ENCODE measurements around the gene RHBDL1.

Gene RHBDL1

DNA sequence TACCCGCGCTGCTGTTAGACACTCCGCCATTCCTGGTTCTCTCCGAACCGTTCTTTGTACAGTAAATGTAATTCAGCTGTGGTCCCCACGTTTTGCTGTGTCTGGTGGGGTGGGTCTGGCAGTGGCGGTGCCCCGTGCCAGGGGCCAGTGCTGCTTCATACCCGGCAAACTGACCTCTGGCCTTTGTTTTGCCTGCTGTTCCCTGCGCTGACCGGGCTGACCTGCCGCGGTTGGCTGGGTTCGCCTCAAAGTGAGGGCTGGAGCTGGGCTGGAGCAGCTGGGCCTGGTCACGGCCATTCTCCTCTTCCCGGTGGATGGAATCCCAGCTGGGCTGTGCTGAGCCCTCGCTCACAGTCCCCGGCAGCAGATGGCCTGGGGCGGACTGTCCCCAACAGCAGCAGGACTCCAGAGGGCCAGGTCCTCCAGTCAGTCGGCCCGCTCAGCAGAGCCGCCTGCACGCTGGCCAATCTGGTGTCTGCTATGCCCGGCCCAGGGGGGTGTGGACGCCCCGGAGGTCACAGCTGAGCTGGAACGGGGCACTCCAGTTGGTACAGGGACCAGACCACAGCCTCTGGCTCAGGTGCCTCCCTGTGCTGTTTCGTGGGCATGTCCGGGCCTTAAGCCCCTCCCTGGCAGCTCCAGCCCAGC, 46.2 kb upstream of the RHBDL1 start:
- CTCF ChIA-PET = no interaction called here

GRCh38 chr16:629833-630248, 45.6 kb upstream of the RHBDL1 start:
- Histone ChIP-seq H3K4me3 (ENCODE audit: control insufficient read depth in 1 of 7, extremely low read depth in 1 of 7, insufficient read depth in 4 of 7, low read depth in 2 of 7, low read length in 6 of 7) (no peak overlapping the region), H3K27me3 (replicated peaks in 2 of 5; ENCODE audit: control insufficient read depth in 4 of 5, insufficient read depth in 5 of 5, low read length in 4 of 5) (peaks cover 0 to 7% (median 0%) of the 10 kb centered on the region in 5 experiments), H3K4me1 (ENCODE audit: control extremely low read depth in 1 of 4, control insufficient read depth in 4 of 4, insufficient read depth in 4 of 4, low read length in 3 of 4) (peaks cover 0 to 9% (median 7%) of the 10 kb centered on the region in 4 experiments), H3K9me3 (ENCODE audit: control extremely low read depth in 1 of 5, control insufficient read depth in 4 of 5, insufficient read depth in 2 of 5, low read depth in 1 of 5, low read length in 4 of 5) (no peaks in the 10 kb centered on the region), H3K36me3 (ENCODE audit: control insufficient read depth in 4 of 4, insufficient read depth in 4 of 4, low read length in 3 of 4) (peaks cover 3 to 63% (median 31%) of the 10 kb centered on the region in 4 experiments), H3K27ac (ENCODE audit: insufficient read depth in 1 of 2, low read depth in 1 of 2, low read length in 2 of 2, poor library complexity in 1 of 2, severe bottlenecking in 2 of 2) (no peak overlapping the region)
- CTCF ChIA-PET = no interaction called here
- WGBS (ENCODE audit: insufficient coverage) = 80% methylated on average over 9 of the region's 11 CpGs
- DNase-seq = no peak
- POLR2A ChIA-PET = no interaction called here

More for the DNA sequence above, 46.2 kb upstream of the RHBDL1 start:
- no peaks in the 10 kb centered on the region for H3K9me3 ChIP-seq (ENCODE audit: control extremely low read depth in 1 of 5, control insufficient read depth in 4 of 5, insufficient read depth in 2 of 5, low read depth in 1 of 5, low read length in 4 of 5)
- peaks cover 0 to 8% (median 7%) of the 10 kb centered on the region in 4 experiments for H3K4me1 ChIP-seq (ENCODE audit: control extremely low read depth in 1 of 4, control insufficient read depth in 4 of 4, insufficient read depth in 4 of 4, low read length in 3 of 4)
- no peak overlapping the region for H3K4me3 ChIP-seq (ENCODE audit: control insufficient read depth in 1 of 7, extremely low read depth in 1 of 7, insufficient read depth in 4 of 7, low read depth in 2 of 7, low read length in 6 of 7)
- H3K27ac ChIP-seq (ENCODE audit: insufficient read depth in 1 of 2, low read depth in 1 of 2, low read length in 2 of 2, poor library complexity in 1 of 2, severe bottlenecking in 2 of 2) = no peak overlapping the region
- POLR2A ChIA-PET = no interaction called here
- H3K36me3 ChIP-seq (ENCODE audit: control insufficient read depth in 4 of 4, insufficient read depth in 4 of 4, low read length in 3 of 4) = peaks cover 3 to 60% (median 28%) of the 10 kb centered on the region in 4 experiments
- 96% methylated on average over 27 of the region's 29 CpGs for WGBS (ENCODE audit: insufficient coverage)
- peaks cover 0 to 7% (median 0%) of the 10 kb centered on the region in 5 experiments for H3K27me3 ChIP-seq (replicated peaks in 2 of 5; ENCODE audit: control insufficient read depth in 4 of 5, insufficient read depth in 5 of 5, low read length in 4 of 5)
- no peak for DNase-seq

DNA sequence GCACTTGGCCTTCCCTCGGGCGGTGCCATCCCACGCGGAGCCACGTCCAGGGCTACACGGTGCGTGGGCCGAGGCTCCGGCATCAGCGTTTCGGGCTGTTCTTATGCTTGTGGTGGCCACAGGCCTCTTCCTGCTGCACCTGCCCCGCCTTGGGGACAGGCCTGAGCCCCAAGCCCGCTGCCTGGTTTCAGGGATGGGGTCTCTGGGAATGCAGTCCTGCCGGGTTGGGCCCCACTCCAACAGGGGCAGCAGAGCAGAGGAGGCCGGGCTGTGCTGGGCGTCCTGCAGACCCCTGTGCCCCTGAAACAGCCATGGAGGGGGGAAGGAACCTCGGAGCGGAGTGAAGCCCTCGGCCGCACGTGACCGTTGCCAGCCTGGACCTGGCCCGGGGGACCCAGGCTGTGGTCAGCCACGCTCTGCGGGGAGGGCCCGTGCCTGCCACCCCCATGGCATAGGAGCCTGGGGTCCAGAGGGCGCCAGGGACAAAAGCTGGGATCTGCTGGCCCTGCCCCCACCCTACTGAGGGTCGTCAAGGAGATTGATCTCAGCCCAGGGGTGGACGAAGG, 45.1 kb upstream of the RHBDL1 start:
- H3K4me1 ChIP-seq (ENCODE audit: control extremely low read depth in 1 of 4, control insufficient read depth in 4 of 4, insufficient read depth in 4 of 4, low read length in 3 of 4) = peaks cover 0 to 14% (median 12%) of the 10 kb centered on the region in 4 experiments
- H3K27me3 ChIP-seq (replicated peaks in 2 of 5; ENCODE audit: control insufficient read depth in 4 of 5, insufficient read depth in 5 of 5, low read length in 4 of 5) = peaks cover 0 to 7% (median 0%) of the 10 kb centered on the region in 5 experiments
- no peak overlapping the region for H3K4me3 ChIP-seq (ENCODE audit: control insufficient read depth in 1 of 7, extremely low read depth in 1 of 7, insufficient read depth in 4 of 7, low read depth in 2 of 7, low read length in 6 of 7)
- H3K36me3 ChIP-seq (ENCODE audit: control insufficient read depth in 4 of 4, insufficient read depth in 4 of 4, low read length in 3 of 4) = peaks cover 1 to 58% (median 31%) of the 10 kb centered on the region in 4 experiments
- ChIA-PET POLR2A (no interaction called here), CTCF (no interaction called here)
- H3K9me3 ChIP-seq (ENCODE audit: control extremely low read depth in 1 of 5, control insufficient read depth in 4 of 5, insufficient read depth in 2 of 5, low read depth in 1 of 5, low read length in 4 of 5) = no peaks in the 10 kb centered on the region
- no peak overlapping the region for H3K27ac ChIP-seq (ENCODE audit: insufficient read depth in 1 of 2, low read depth in 1 of 2, low read length in 2 of 2, poor library complexity in 1 of 2, severe bottlenecking in 2 of 2)
- WGBS (ENCODE audit: insufficient coverage) = 50% methylated on average over 24 of the region's 29 CpGs
- DNase-seq = no peak

GRCh38 chr16:630815-631405, 44.6 kb upstream of the RHBDL1 start, which contains the start of gene WFIKKN1:
Gene WFIKKN1, plus strand, starts transcription at chr16:630985. Its CDS starts 269 bp downstream, at chr16:631254.
- ChIA-PET CTCF (no interaction called here), POLR2A (interaction anchor here (0.6 kb wide), 1 partner anchor 10 kb away, joined by 4 read pairs; no protein-coding TSS in a partner anchor)
- H3K9me3 ChIP-seq (ENCODE audit: control extremely low read depth in 1 of 5, control insufficient read depth in 4 of 5, insufficient read depth in 2 of 5, low read depth in 1 of 5, low read length in 4 of 5) = no peaks in the 10 kb centered on the region
- peaks cover 0 to 18% (median 18%) of the 10 kb centered on the region in 4 experiments for H3K4me1 ChIP-seq (ENCODE audit: control extremely low read depth in 1 of 4, control insufficient read depth in 4 of 4, insufficient read depth in 4 of 4, low read length in 3 of 4)
- DNase-seq = peak in 2 of 3 donors; percentile 22 to 30
- peaks cover 0 to 52% (median 29%) of the 10 kb centered on the region in 4 experiments for H3K36me3 ChIP-seq (ENCODE audit: control insufficient read depth in 4 of 4, insufficient read depth in 4 of 4, low read length in 3 of 4)
- 5% methylated on average over 18 of the region's 23 CpGs for WGBS (ENCODE audit: insufficient coverage)
- peak within 1 kb of the TSS in 1 of 7 experiments; percentile 16 for H3K4me3 ChIP-seq (ENCODE audit: control insufficient read depth in 1 of 7, extremely low read depth in 1 of 7, insufficient read depth in 4 of 7, low read depth in 2 of 7, low read length in 6 of 7)
- H3K27ac ChIP-seq (ENCODE audit: insufficient read depth in 1 of 2, low read depth in 1 of 2, low read length in 2 of 2, poor library complexity in 1 of 2, severe bottlenecking in 2 of 2) = no peak within 1 kb of the TSS
- peaks cover 0 to 7% (median 0%) of the 10 kb centered on the region in 5 experiments for H3K27me3 ChIP-seq (replicated peaks in 2 of 5; ENCODE audit: control insufficient read depth in 4 of 5, insufficient read depth in 5 of 5, low read length in 4 of 5)

DNA sequence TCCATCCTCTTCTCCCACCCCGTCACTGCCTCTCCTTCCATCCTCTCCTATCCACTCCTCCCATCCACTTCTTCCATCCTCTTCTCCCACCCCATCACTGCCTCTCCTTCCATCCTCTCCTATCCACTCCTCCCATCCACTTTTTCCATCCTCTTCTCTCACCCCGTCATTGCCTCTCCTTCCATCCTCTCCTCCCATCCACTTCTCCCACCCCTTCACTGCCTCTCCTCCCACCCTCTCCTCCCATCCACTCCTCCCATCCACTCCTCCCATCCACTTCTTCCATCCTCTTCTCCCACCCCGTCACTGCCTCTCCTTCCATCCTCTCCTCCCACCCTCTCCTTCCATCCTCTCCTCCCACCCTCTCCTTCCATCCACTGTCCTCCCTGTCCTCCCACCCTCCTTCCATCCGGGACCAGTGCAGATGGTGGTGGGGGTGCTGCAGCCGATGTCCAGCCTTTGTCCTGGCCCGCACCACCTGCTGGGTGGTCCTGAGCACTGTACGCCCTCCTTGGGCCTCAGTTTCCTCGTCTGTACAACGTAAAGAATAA, 43.6 kb upstream of the RHBDL1 start:
- POLR2A ChIA-PET = no interaction called here
- Histone ChIP-seq H3K4me3 (ENCODE audit: control insufficient read depth in 1 of 7, extremely low read depth in 1 of 7, insufficient read depth in 4 of 7, low read depth in 2 of 7, low read length in 6 of 7) (no peak overlapping the region), H3K36me3 (ENCODE audit: control insufficient read depth in 4 of 4, insufficient read depth in 4 of 4, low read length in 3 of 4) (peaks cover 0 to 45% (median 25%) of the 10 kb centered on the region in 4 experiments), H3K9me3 (ENCODE audit: control extremely low read depth in 1 of 5, control insufficient read depth in 4 of 5, insufficient read depth in 2 of 5, low read depth in 1 of 5, low read length in 4 of 5) (no peaks in the 10 kb centered on the region), H3K4me1 (ENCODE audit: control extremely low read depth in 1 of 4, control insufficient read depth in 4 of 4, insufficient read depth in 4 of 4, low read length in 3 of 4) (peaks cover 0 to 23% (median 21%) of the 10 kb centered on the region in 4 experiments), H3K27ac (ENCODE audit: insufficient read depth in 1 of 2, low read depth in 1 of 2, low read length in 2 of 2, poor library complexity in 1 of 2, severe bottlenecking in 2 of 2) (no peak overlapping the region), H3K27me3 (replicated peaks in 2 of 5; ENCODE audit: control insufficient read depth in 4 of 5, insufficient read depth in 5 of 5, low read length in 4 of 5) (peaks cover 0 to 7% (median 0%) of the 10 kb centered on the region in 5 experiments)
- 76% methylated on average over 8 of the region's 9 CpGs for WGBS (ENCODE audit: insufficient coverage)
- DNase-seq = no peak
- CTCF ChIA-PET = no interaction called here

- H3K4me3 ChIP-seq (ENCODE audit: control insufficient read depth in 1 of 7, extremely low read depth in 1 of 7, insufficient read depth in 4 of 7, low read depth in 2 of 7, low read length in 6 of 7) = no peak overlapping the region
- H3K9me3 ChIP-seq (ENCODE audit: control extremely low read depth in 1 of 5, control insufficient read depth in 4 of 5, insufficient read depth in 2 of 5, low read depth in 1 of 5, low read length in 4 of 5) = no peaks in the 10 kb centered on the region
- 96% methylated on average over 38 of the region's 67 CpGs for WGBS (ENCODE audit: insufficient coverage)
- H3K27me3 ChIP-seq (replicated peaks in 2 of 5; ENCODE audit: control insufficient read depth in 4 of 5, insufficient read depth in 5 of 5, low read length in 4 of 5) = peaks cover 0 to 7% (median 0%) of the 10 kb centered on the region in 5 experiments
- CTCF ChIA-PET = interaction anchor here (1.4 kb wide), 1 partner anchor 27 kb away, joined by 3 read pairs; no protein-coding TSS in a partner anchor
- POLR2A ChIA-PET = no interaction called here
- H3K27ac ChIP-seq (ENCODE audit: insufficient read depth in 1 of 2, low read depth in 1 of 2, low read length in 2 of 2, poor library complexity in 1 of 2, severe bottlenecking in 2 of 2) = no peak overlapping the region
- peaks cover 0 to 37% (median 20%) of the 10 kb centered on the region in 4 experiments for H3K36me3 ChIP-seq (ENCODE audit: control insufficient read depth in 4 of 4, insufficient read depth in 4 of 4, low read length in 3 of 4)
- DNase-seq = no peak
- peaks cover 0 to 28% (median 27%) of the 10 kb centered on the region in 4 experiments for H3K4me1 ChIP-seq (ENCODE audit: control extremely low read depth in 1 of 4, control insufficient read depth in 4 of 4, insufficient read depth in 4 of 4, low read length in 3 of 4)
Observed at GRCh38 chr16:632486-633335, 42.8 kb upstream of the RHBDL1 start.

Measured in common myeloid progenitor, CD34-positive (primary cell).